SU-DHL-6 (cell line): ENCODE data around the gene ABCD1.
"Not testable (repeated sequence)": the region's sequence is repeated elsewhere in the genome, so short reads cannot be mapped to it uniquely, and the experiment has no call there.

Experiments used
- CTCF ChIP-seq: fragments of 200-600 bp; sonication (generic); IDR thresholded peaks from one replicate; pipeline ENCODE4 v1.5.1; 2017; ENCODE audit warnings: antibody characterized with exemption, mild to moderate bottlenecking, low read length, moderate library complexity; ENCODE audit not compliant: insufficient read depth, poor library complexity, severe bottlenecking
- EZH2phosphoT487 ChIP-seq: fragments of 200-600 bp; sonication (generic), shearing (Covaris generic); conservative IDR thresholded peaks from 2 replicates; pipeline ENCODE4 v1.6.1; 2018; ENCODE audit warnings: mild to moderate bottlenecking, antibody characterized with exemption, low read length, moderate library complexity, mixed read lengths

- TF ChIP-seq CTCF, EZH2phosphoT487: not testable (repeated sequence)
These were observed 28.1 kb upstream of the ABCD1 start for GRCh38 chrX:153696538-153696937.
